Neural cell (in vitro differentiated cells): ENCODE data around the gene TOR1AIP2.

Source experiments
- EP300 ChIP-seq: fragments of 450-650 bp; conservative IDR thresholded peaks from 2 replicates; pipeline ENCODE4 v1.6.1; 2014; ENCODE audit warnings: antibody characterized with exemption, mild to moderate bottlenecking, moderate library complexity; ENCODE audit not compliant: poor library complexity, severe bottlenecking
- EZH2 ChIP-seq: fragments of 200-600, 300-800 bp; shearing (Covaris generic), sonication (generic); IDR thresholded peaks from 2 replicates; pipeline ENCODE4 v1.6.1; 2014; ENCODE audit warnings: antibody characterized with exemption, low read length, borderline replicate concordance, mild to moderate bottlenecking; ENCODE audit not compliant: insufficient read depth, poor library complexity, severe bottlenecking
- MXI1 ChIP-seq: fragments of 450-650 bp; conservative IDR thresholded peaks from 2 replicates; pipeline ENCODE4 v1.6.1; 2014; ENCODE audit warnings: antibody characterized with exemption, mild to moderate bottlenecking; ENCODE audit not compliant: poor library complexity, severe bottlenecking
- POLR2AphosphoS5 ChIP-seq: IDR thresholded peaks from 2 replicates; pipeline ENCODE4 v1.6.1; 2012
- RAD21 ChIP-seq: fragments of 450-650 bp; conservative IDR thresholded peaks from 2 replicates; pipeline ENCODE4 v1.6.1; 2014; ENCODE audit warnings: antibody characterized with exemption, mild to moderate bottlenecking, moderate library complexity
- SMC3 ChIP-seq: fragments of 450-650 bp; conservative IDR thresholded peaks from 2 replicates; pipeline ENCODE4 v1.6.1; 2014; ENCODE audit warnings: antibody characterized with exemption, mild to moderate bottlenecking, moderate library complexity; ENCODE audit not compliant: poor library complexity
- TAF1 ChIP-seq: IDR thresholded peaks from 2 replicates; pipeline ENCODE4 v1.6.1; 2012; ENCODE audit warnings: low read depth
- TF ChIP-seq, protein P1 (sequence below): fragments of 450-650 bp; IDR thresholded peaks from 2 replicates; pipeline ENCODE4 v1.5.1; 2014; ENCODE audit warnings: antibody characterized with exemption, mild to moderate bottlenecking, moderate library complexity; ENCODE audit not compliant: poor library complexity, severe bottlenecking
- TF ChIP-seq, protein P2 (sequence below): IDR thresholded peaks from 2 replicates; pipeline ENCODE4 v1.6.1; 2012; ENCODE audit warnings: borderline replicate concordance

- TF ChIP-seq EZH2 (no peak), POLR2AphosphoS5 (no peak), SMC3 (no peak), MXI1 (no peak), EP300 (no peak), RAD21 (no peak), TAF1 (no peak)
- TF ChIP-seq, protein P1, sequence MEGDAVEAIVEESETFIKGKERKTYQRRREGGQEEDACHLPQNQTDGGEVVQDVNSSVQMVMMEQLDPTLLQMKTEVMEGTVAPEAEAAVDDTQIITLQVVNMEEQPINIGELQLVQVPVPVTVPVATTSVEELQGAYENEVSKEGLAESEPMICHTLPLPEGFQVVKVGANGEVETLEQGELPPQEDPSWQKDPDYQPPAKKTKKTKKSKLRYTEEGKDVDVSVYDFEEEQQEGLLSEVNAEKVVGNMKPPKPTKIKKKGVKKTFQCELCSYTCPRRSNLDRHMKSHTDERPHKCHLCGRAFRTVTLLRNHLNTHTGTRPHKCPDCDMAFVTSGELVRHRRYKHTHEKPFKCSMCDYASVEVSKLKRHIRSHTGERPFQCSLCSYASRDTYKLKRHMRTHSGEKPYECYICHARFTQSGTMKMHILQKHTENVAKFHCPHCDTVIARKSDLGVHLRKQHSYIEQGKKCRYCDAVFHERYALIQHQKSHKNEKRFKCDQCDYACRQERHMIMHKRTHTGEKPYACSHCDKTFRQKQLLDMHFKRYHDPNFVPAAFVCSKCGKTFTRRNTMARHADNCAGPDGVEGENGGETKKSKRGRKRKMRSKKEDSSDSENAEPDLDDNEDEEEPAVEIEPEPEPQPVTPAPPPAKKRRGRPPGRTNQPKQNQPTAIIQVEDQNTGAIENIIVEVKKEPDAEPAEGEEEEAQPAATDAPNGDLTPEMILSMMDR = no peak
- TF ChIP-seq, protein P2, sequence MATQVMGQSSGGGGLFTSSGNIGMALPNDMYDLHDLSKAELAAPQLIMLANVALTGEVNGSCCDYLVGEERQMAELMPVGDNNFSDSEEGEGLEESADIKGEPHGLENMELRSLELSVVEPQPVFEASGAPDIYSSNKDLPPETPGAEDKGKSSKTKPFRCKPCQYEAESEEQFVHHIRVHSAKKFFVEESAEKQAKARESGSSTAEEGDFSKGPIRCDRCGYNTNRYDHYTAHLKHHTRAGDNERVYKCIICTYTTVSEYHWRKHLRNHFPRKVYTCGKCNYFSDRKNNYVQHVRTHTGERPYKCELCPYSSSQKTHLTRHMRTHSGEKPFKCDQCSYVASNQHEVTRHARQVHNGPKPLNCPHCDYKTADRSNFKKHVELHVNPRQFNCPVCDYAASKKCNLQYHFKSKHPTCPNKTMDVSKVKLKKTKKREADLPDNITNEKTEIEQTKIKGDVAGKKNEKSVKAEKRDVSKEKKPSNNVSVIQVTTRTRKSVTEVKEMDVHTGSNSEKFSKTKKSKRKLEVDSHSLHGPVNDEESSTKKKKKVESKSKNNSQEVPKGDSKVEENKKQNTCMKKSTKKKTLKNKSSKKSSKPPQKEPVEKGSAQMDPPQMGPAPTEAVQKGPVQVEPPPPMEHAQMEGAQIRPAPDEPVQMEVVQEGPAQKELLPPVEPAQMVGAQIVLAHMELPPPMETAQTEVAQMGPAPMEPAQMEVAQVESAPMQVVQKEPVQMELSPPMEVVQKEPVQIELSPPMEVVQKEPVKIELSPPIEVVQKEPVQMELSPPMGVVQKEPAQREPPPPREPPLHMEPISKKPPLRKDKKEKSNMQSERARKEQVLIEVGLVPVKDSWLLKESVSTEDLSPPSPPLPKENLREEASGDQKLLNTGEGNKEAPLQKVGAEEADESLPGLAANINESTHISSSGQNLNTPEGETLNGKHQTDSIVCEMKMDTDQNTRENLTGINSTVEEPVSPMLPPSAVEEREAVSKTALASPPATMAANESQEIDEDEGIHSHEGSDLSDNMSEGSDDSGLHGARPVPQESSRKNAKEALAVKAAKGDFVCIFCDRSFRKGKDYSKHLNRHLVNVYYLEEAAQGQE = no peak
Measured at GRCh38 chr1:179870870-179871269, 6.7 kb downstream of the TOR1AIP2 start.
